T-helper 2 cell treated with Interferon-gamma antibody and Interleukin-4, amounts not matched to agents 5 μg/mL and 100 μg/mL, for 36 hours (primary cell): ENCODE results near the gene HDAC10.
A peak's percentile ranks its signal among the peaks of the same experiment; 100 is the strongest.
"Not testable (repeated sequence)": the region's sequence is repeated elsewhere in the genome, so short reads cannot be mapped to it uniquely, and the experiment has no call there.

Source experiments
- DNase-seq: peaks from one replicate; pipeline ENCODE4 v3.0.0; 2021; ENCODE audit warnings: low spot score
- H3K27ac Mint-ChIP-seq: one replicate; pipeline ENCODE4 v1.8.0; 2021; ENCODE audit warnings: mild to moderate bottlenecking, mixed read lengths
- H3K27me3 Mint-ChIP-seq: one replicate; pipeline ENCODE4 v1.8.0; 2021; ENCODE audit warnings: low read depth, mixed read lengths
- H3K36me3 Mint-ChIP-seq: one replicate; pipeline ENCODE4 v1.8.0; 2021; ENCODE audit warnings: low read depth, mixed read lengths
- H3K4me1 Mint-ChIP-seq: one replicate; pipeline ENCODE4 v1.8.0; 2021; ENCODE audit warnings: low read depth, mixed read lengths
- H3K4me3 Mint-ChIP-seq: one replicate; pipeline ENCODE4 v1.8.0; 2022; ENCODE audit warnings: mild to moderate bottlenecking, moderate library complexity, mixed read lengths
- H3K9me3 Mint-ChIP-seq: one replicate; pipeline ENCODE4 v1.8.0; 2021; ENCODE audit warnings: mixed read lengths

The HDAC10 gene

GRCh38 chr22:50278956-50279619 lies 28.0 kb upstream of the HDAC10 start:
- no peak overlapping the region for H3K4me3 Mint-ChIP-seq

GRCh38 chr22:50278461-50278860 lies 27.4 kb upstream of the HDAC10 start:
- H3K4me3 Mint-ChIP-seq, result no peak overlapping the region
- no peaks in the 10 kb centered on the region for H3K36me3 Mint-ChIP-seq
- H3K27me3 Mint-ChIP-seq, result peaks cover 8% of the 10 kb centered on the region
- H3K9me3 Mint-ChIP-seq, result no peaks in the 10 kb centered on the region
- DNase-seq, result no peak
- peaks cover 3% of the 10 kb centered on the region for H3K4me1 Mint-ChIP-seq
- no peak overlapping the region for H3K27ac Mint-ChIP-seq

More at GRCh38 chr22:50278956-50279619, 28.0 kb upstream of the HDAC10 start:
- Mint-ChIP-seq H3K27ac (no peak overlapping the region), H3K27me3 (peaks cover 2% of the 10 kb centered on the region), H3K9me3 (no peaks in the 10 kb centered on the region), H3K4me1 (peaks cover 2% of the 10 kb centered on the region), H3K36me3 (no peaks in the 10 kb centered on the region)
- DNase-seq, result no peak

GRCh38 chr22:50277761-50278160 lies 26.7 kb upstream of the HDAC10 start:
- H3K4me3 Mint-ChIP-seq, result no peak overlapping the region
- no peak for DNase-seq
- no peaks in the 10 kb centered on the region for H3K9me3 Mint-ChIP-seq
- H3K27me3 Mint-ChIP-seq, result peaks cover 10% of the 10 kb centered on the region
- H3K36me3 Mint-ChIP-seq, result no peaks in the 10 kb centered on the region
- peaks cover 5% of the 10 kb centered on the region for H3K4me1 Mint-ChIP-seq
- H3K27ac Mint-ChIP-seq, result no peak overlapping the region

GRCh38 chr22:50276143-50276542 lies 25.1 kb upstream of the HDAC10 start:
- peaks cover 5% of the 10 kb centered on the region for H3K4me1 Mint-ChIP-seq
- no peak overlapping the region for H3K27ac Mint-ChIP-seq
- no peaks in the 10 kb centered on the region for H3K36me3 Mint-ChIP-seq
- DNase-seq, result no peak
- H3K27me3 Mint-ChIP-seq, result peaks cover 15% of the 10 kb centered on the region
- no peaks in the 10 kb centered on the region for H3K9me3 Mint-ChIP-seq
- H3K4me3 Mint-ChIP-seq, result no peak overlapping the region

- DNase-seq, result no peak
- Mint-ChIP-seq H3K27me3 (peaks cover 15% of the 10 kb centered on the region), H3K4me1 (peaks cover 5% of the 10 kb centered on the region), H3K27ac (no peak overlapping the region), H3K4me3 (no peak overlapping the region), H3K36me3 (no peaks in the 10 kb centered on the region), H3K9me3 (no peaks in the 10 kb centered on the region)
Observed at GRCh38 chr22:50275181-50276055, 24.4 kb upstream of the HDAC10 start.

GRCh38 chr22:50274771-50275170 lies 23.7 kb upstream of the HDAC10 start:
- no peak for DNase-seq
- Mint-ChIP-seq H3K4me3 (no peak overlapping the region), H3K9me3 (no peaks in the 10 kb centered on the region), H3K36me3 (no peaks in the 10 kb centered on the region), H3K27ac (no peak overlapping the region), H3K4me1 (peaks cover 5% of the 10 kb centered on the region), H3K27me3 (peaks cover 15% of the 10 kb centered on the region)

- DNase-seq, result peak; percentile 39
- Mint-ChIP-seq H3K27ac (no peak overlapping the region), H3K4me3 (no peak overlapping the region), H3K27me3 (peaks cover 15% of the 10 kb centered on the region), H3K4me1 (peaks cover 5% of the 10 kb centered on the region), H3K36me3 (no peaks in the 10 kb centered on the region), H3K9me3 (no peaks in the 10 kb centered on the region)
Observed at GRCh38 chr22:50274311-50274710, 23.2 kb upstream of the HDAC10 start.

GRCh38 chr22:50273781-50274180 lies 22.7 kb upstream of the HDAC10 start:
- not testable (repeated sequence) for H3K27ac Mint-ChIP-seq, H3K36me3 Mint-ChIP-seq, H3K9me3 Mint-ChIP-seq, DNase-seq, H3K4me1 Mint-ChIP-seq, H3K4me3 Mint-ChIP-seq
- H3K27me3 Mint-ChIP-seq, result peaks cover 15% of the 10 kb centered on the region

GRCh38 chr22:50273352-50273751 lies 22.3 kb upstream of the HDAC10 start:
- H3K4me1 Mint-ChIP-seq, H3K4me3 Mint-ChIP-seq, H3K9me3 Mint-ChIP-seq, H3K27ac Mint-ChIP-seq, DNase-seq, H3K36me3 Mint-ChIP-seq: not testable (repeated sequence)
- peaks cover 17% of the 10 kb centered on the region for H3K27me3 Mint-ChIP-seq

GRCh38 chr22:50272044-50272802 lies 21.2 kb upstream of the HDAC10 start:
- no peak for DNase-seq
- Mint-ChIP-seq H3K4me1 (peaks cover 5% of the 10 kb centered on the region), H3K9me3 (no peaks in the 10 kb centered on the region), H3K27me3 (peaks cover 19% of the 10 kb centered on the region), H3K4me3 (no peak overlapping the region), H3K27ac (no peak overlapping the region), H3K36me3 (no peaks in the 10 kb centered on the region)

- H3K27ac Mint-ChIP-seq, result no peak overlapping the region
- DNase-seq, result peak; percentile 42
- H3K27me3 Mint-ChIP-seq, result peaks cover 19% of the 10 kb centered on the region
- peaks cover 5% of the 10 kb centered on the region for H3K4me1 Mint-ChIP-seq
- H3K9me3 Mint-ChIP-seq, result no peaks in the 10 kb centered on the region
- H3K4me3 Mint-ChIP-seq, result no peak overlapping the region
- no peaks in the 10 kb centered on the region for H3K36me3 Mint-ChIP-seq
Observed at GRCh38 chr22:50271519-50271970, 20.5 kb upstream of the HDAC10 start.

GRCh38 chr22:50270666-50271394 lies 19.8 kb upstream of the HDAC10 start:
- Mint-ChIP-seq H3K4me3 (peak overlapping the region; percentile 71), H3K36me3 (no peaks in the 10 kb centered on the region), H3K4me1 (peaks cover 5% of the 10 kb centered on the region), H3K9me3 (no peaks in the 10 kb centered on the region), H3K27ac (no peak overlapping the region), H3K27me3 (peaks cover 19% of the 10 kb centered on the region)
- DNase-seq, result peak; percentile 69

GRCh38 chr22:50269970-50270665 lies 19.1 kb upstream of the HDAC10 start, which contains the start of gene MAPK11:
TSS of gene MAPK11 (minus strand) at chr22:50270380. CDS start at chr22:50270292, 88 bp downstream.
- H3K9me3 Mint-ChIP-seq, result no peaks in the 10 kb centered on the region
- peaks cover 19% of the 10 kb centered on the region for H3K27me3 Mint-ChIP-seq
- DNase-seq, result peak; percentile 79
- no peak within 1 kb of the TSS for H3K27ac Mint-ChIP-seq
- H3K4me1 Mint-ChIP-seq, result peaks cover 5% of the 10 kb centered on the region
- H3K36me3 Mint-ChIP-seq, result no peaks in the 10 kb centered on the region
- peak within 1 kb of the TSS; percentile 71 for H3K4me3 Mint-ChIP-seq
